Keratinocyte (primary cell): ENCODE data around the gene ZNF212. TPM values are rescaled to one million over a fixed set of nuclear protein-coding genes. Genes with fewer than 3 reads are reported as not detected.

Source experiments
- DNase-seq: peaks from one replicate; pipeline ENCODE4 v3.0.0-alpha.2; 2011; ENCODE audit warnings: low read depth, missing footprints, low spot score
- FAIRE-seq: peaks from 2 replicates; lab custom pipeline; 2011; peaks lifted over from hg19 to GRCh38; lab: Jason Lieb, UNC
- H2AFZ ChIP-seq: 2 replicates; pipeline ENCODE4 v1.6.0; 2012; ENCODE audit warnings: low read length, control low read depth, inconsistent platforms; ENCODE audit not compliant: control insufficient read depth
- H3K27ac ChIP-seq: 2 replicates; pipeline ENCODE4 v1.5.1; 2011; ENCODE audit warnings: low read length; ENCODE audit not compliant: control insufficient read depth, insufficient read depth
- H3K27me3 ChIP-seq: 3 replicates; pipeline ENCODE4 v1.6.0; 2011; ENCODE audit warnings: low read length; ENCODE audit not compliant: control insufficient read depth, insufficient read depth; ENCODE audit errors: extremely low read depth
- H3K36me3 ChIP-seq, 2 experiments: 2 replicates in 1 of 2; 3 replicates in 1 of 2; pipeline ENCODE4 v1.5.1; 2011; ENCODE audit warnings: low read length in 2 of 2, mild to moderate bottlenecking in 1 of 2; ENCODE audit not compliant: control insufficient read depth in 2 of 2, insufficient read depth in 2 of 2; ENCODE audit errors: extremely low read depth in 1 of 2
- H3K4me1 ChIP-seq: 3 replicates; pipeline ENCODE4 v1.5.1; 2011; ENCODE audit warnings: low read length; ENCODE audit not compliant: control insufficient read depth, insufficient read depth; ENCODE audit errors: extremely low read depth
- H3K4me2 ChIP-seq: 3 replicates; pipeline ENCODE4 v1.6.0; 2011; ENCODE audit warnings: low read depth, low read length; ENCODE audit not compliant: control insufficient read depth, insufficient read depth; ENCODE audit errors: extremely low read depth
- H3K4me3 ChIP-seq, 3 experiments: fragments of 200-600 bp in 1 of 3; sonication (generic) in 1 of 3; 2 replicates in 2 of 3; 3 replicates in 1 of 3; pipeline ENCODE4 v1.5.1; 2011 to 2016; ENCODE audit warnings: low read length in 3 of 3, mild to moderate bottlenecking in 3 of 3, control low read depth in 2 of 3, inconsistent platforms in 1 of 3, low read depth in 1 of 3, mixed read lengths in 1 of 3, mixed run types in 1 of 3, moderate library complexity in 1 of 3; ENCODE audit not compliant: control insufficient read depth in 2 of 3, insufficient read depth in 2 of 3; ENCODE audit errors: extremely low read depth in 1 of 3
- H3K79me2 ChIP-seq: 2 replicates; pipeline ENCODE4 v1.6.0; 2012; ENCODE audit warnings: low read length; ENCODE audit not compliant: control insufficient read depth, insufficient read depth
- H3K9ac ChIP-seq: 3 replicates; pipeline ENCODE4 v1.6.0; 2011; ENCODE audit warnings: low read length; ENCODE audit not compliant: control insufficient read depth, insufficient read depth; ENCODE audit errors: extremely low read depth
- H3K9me1 ChIP-seq: 3 replicates; pipeline ENCODE4 v1.6.0; 2011; ENCODE audit warnings: low read length; ENCODE audit not compliant: control insufficient read depth, insufficient read depth; ENCODE audit errors: extremely low read depth
- H3K9me3 ChIP-seq: 2 replicates; pipeline ENCODE4 v1.5.1; 2012; ENCODE audit warnings: low read depth, low read length; ENCODE audit not compliant: control insufficient read depth
- H4K20me1 ChIP-seq: 3 replicates; pipeline ENCODE4 v1.6.0; 2011; ENCODE audit warnings: low read length; ENCODE audit not compliant: control insufficient read depth, insufficient read depth; ENCODE audit errors: extremely low read depth
- CTCF ChIP-seq, 3 experiments: IDR thresholded peaks in 1 of 3; conservative IDR thresholded peaks in 1 of 3; optimal IDR thresholded peaks in 1 of 3; 2 replicates in 2 of 3; 3 replicates in 1 of 3; pipeline versions ENCODE3 to v1.5.1; 2011; ENCODE audit warnings: low read length in 3 of 3, mild to moderate bottlenecking in 3 of 3, moderate library complexity in 2 of 3, control low read depth in 1 of 3, inconsistent platforms in 1 of 3; ENCODE audit not compliant: insufficient read depth in 2 of 3; ENCODE audit errors: extremely low read depth in 1 of 3
- EZH2 ChIP-seq: IDR thresholded peaks from one replicate; pipeline ENCODE4 v1.6.1; 2012; ENCODE audit warnings: inconsistent platforms, mild to moderate bottlenecking, low read length, moderate library complexity
- dilution Hi-C: fragments of 300-500 bp; cut with MboI; formaldehyde crosslinking; loops from one replicate; pipeline ENCODE4 v1.7.0; 2020; ENCODE audit warnings: low sequenced_read_pairs; ENCODE audit not compliant: extremely low pct_ligation_motif_present
- polyA plus RNA-seq, 5 experiments: library from polyadenylated mRNA; depleted of rRNA in 3 of 5; stranded (reverse) in 3 of 5; stranded (forward) in 1 of 5; unstranded in 1 of 5; fragments of >200 nt; gene quantifications; 1 replicate in 1 of 5; 2 replicates in 3 of 5; 3 replicates in 1 of 5; pipeline versions ENCODE4 v1.2.1 to v1.2.3, GENCODE V29; 2011 to 2012; ENCODE audit warnings: missing spikeins in 2 of 5, low read depth in 1 of 5, low replicate concordance in 1 of 5

The ZNF212 gene
- polyA plus RNA-seq, 1 donor (not counting 4 experiments of a cell fraction or from before 2014, with no cell fraction given): 3.8 TPM

- dilution Hi-C loops: no loop called here
- DNase-seq (no peak), FAIRE-seq (peak; percentile 52)
- no peaks in the 10 kb centered on the region for H3K9me3 ChIP-seq
- TF ChIP-seq CTCF (optimal IDR thresholded peaks at IDR 0.05 in 1 of 3, IDR thresholded peaks at IDR 0.05 in 1 of 3, conservative IDR thresholded peaks at IDR 0.05 in 1 of 3; ENCODE audit: extremely low read depth in 1 of 3, insufficient read depth in 2 of 3, low read length in 3 of 3) (no peak), EZH2 (no peak)
- H3K79me2 ChIP-seq: peaks cover 4% of the 10 kb centered on the region
- H3K27ac ChIP-seq: peak overlapping the region; percentile 74
- H4K20me1 ChIP-seq: no peaks in the 10 kb centered on the region
- peak overlapping the region; percentile 45 to 78 (median 47) for H3K4me3 ChIP-seq
- H3K9ac ChIP-seq: peak overlapping the region; percentile 84
- H2AFZ ChIP-seq: peak overlapping the region; percentile 77
- peaks cover 2 to 11% of the 10 kb centered on the region in 2 experiments for H3K36me3 ChIP-seq
- peaks cover 27% of the 10 kb centered on the region for H3K4me1 ChIP-seq
- no peaks in the 10 kb centered on the region for H3K9me1 ChIP-seq
- peak overlapping the region; percentile 85 for H3K4me2 ChIP-seq
- H3K27me3 ChIP-seq: no peaks in the 10 kb centered on the region
These were observed 21.9 kb downstream of the ZNF212 start for GRCh38 chr7:149261316-149261828.

GRCh38 chr7:149261829-149262617 is 22.6 kb downstream of the ZNF212 start, which contains the start of gene ZNF783:
ZNF783 (plus strand) TSS chr7:149262196; CDS start chr7:149262334, 138 bp downstream.
- no peaks in the 10 kb centered on the region for H3K27me3 ChIP-seq
- peak within 1 kb of the TSS; percentile 84 for H3K9ac ChIP-seq
- peak within 1 kb of the TSS; percentile 74 for H3K27ac ChIP-seq
- no peaks in the 10 kb centered on the region for H3K9me1 ChIP-seq
- H2AFZ ChIP-seq: peak within 1 kb of the TSS; percentile 77
- peaks cover 23% of the 10 kb centered on the region for H3K4me1 ChIP-seq
- no peak for FAIRE-seq
- TF ChIP-seq EZH2 (no peak), CTCF (optimal IDR thresholded peaks at IDR 0.05 in 1 of 3, IDR thresholded peaks at IDR 0.05 in 1 of 3, conservative IDR thresholded peaks at IDR 0.05 in 1 of 3; ENCODE audit: extremely low read depth in 1 of 3, insufficient read depth in 2 of 3, low read length in 3 of 3) (peak; percentile 39 to 76 (median 71))
- H3K9me3 ChIP-seq: no peaks in the 10 kb centered on the region
- H3K36me3 ChIP-seq: peaks cover 7 to 16% of the 10 kb centered on the region in 2 experiments
- H3K79me2 ChIP-seq: peaks cover 4% of the 10 kb centered on the region
- H3K4me2 ChIP-seq: peak within 1 kb of the TSS; percentile 85
- dilution Hi-C loops: no loop called here
- H3K4me3 ChIP-seq: peak within 1 kb of the TSS; percentile 45 to 78 (median 76)
- DNase-seq: no peak
- no peaks in the 10 kb centered on the region for H4K20me1 ChIP-seq
